NCI-H146 treated with DMSO at 0.1 percent for 48 hours (cell line): Measurements from ENCODE around the gene RASGEF1B.
A peak's percentile ranks its signal among the peaks of the same experiment; 100 is the strongest.

Experiments used
- DNase-seq: peaks from one replicate; lab custom pipeline; 2025; ENCODE audit not compliant: unreplicated experiment; lab: John Stamatoyannopoulos, UW

The RASGEF1B gene

GRCh38 chr4:81399306-81400086, 72.2 kb downstream of the RASGEF1B start:
- DNase-seq, result no peak

GRCh38 chr4:81398379-81398778, 73.3 kb downstream of the RASGEF1B start:
- no peak for DNase-seq

- DNase-seq, result no peak
These were observed 74.1 kb downstream of the RASGEF1B start for GRCh38 chr4:81397635-81398034.

DNA sequence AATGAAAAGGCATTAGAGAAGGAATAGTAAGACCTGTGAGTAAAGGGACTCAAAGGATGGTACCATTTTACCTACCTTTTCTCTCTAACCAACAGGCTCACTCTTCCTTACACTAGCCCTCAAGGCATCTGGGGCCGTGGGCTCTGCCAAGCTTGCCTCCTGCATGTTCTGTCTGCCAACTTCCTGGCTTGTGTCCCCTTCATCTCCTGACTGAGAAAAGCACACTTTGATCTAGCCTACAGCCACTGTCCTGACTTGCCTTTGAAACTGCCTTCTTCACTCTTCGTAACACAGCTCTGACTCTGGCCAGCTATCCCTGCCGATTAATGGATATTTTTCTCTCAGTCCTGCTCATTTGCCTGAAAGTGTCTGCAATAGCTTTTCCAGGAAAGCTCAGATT, 76.5 kb downstream of the RASGEF1B start:
- DNase-seq, result no peak

- no peak for DNase-seq
These were observed 79.5 kb downstream of the RASGEF1B start for GRCh38 chr4:81392164-81392563.

DNA sequence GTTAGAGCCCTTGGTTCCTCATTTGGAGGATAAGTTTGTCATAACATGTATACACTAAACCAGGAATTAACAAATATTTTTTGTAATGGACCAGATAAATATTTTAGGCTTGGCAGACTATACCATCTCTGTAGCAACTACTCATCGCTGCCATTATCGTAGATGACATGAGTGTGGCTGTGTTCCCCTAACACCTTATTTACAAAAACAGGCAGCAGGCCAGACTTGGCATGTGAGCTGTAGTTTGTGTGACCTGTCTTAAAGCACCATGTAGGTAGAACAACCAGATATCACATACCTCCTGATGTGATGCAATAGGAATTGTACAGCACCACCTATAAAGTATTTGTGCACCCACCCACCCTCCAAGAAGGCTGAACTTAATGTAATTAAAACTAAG, 82.0 kb downstream of the RASGEF1B start:
- no peak for DNase-seq

DNA sequence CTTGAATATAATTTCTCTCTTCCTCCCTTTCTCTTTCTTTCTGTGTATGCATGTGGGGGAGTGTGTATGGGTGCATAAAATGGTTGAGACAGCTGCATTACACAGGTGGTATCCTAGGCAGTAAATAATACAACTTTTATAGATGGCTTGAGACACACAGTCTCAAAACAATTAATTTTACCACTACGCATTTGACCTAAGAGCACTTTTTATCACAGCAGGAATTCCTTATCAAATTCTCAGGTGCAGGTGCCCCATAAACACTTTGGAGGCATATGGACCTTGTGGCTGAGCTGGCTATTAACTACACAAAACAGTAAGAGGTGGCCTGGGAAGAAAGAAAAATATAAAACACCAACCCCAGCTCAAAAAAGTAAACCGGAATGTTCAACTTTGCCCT, 91.3 kb downstream of the RASGEF1B start:
- DNase-seq, result peak; percentile 30

GRCh38 chr4:81378386-81378785, 93.3 kb downstream of the RASGEF1B start:
- DNase-seq, result no peak

GRCh38 chr4:81377191-81377590, 94.5 kb downstream of the RASGEF1B start:
- no peak for DNase-seq

- no peak for DNase-seq
These were observed 95.0 kb downstream of the RASGEF1B start for GRCh38 chr4:81376720-81377119.
